ENCODE results near the gene EZR.
"Not testable (repeated sequence)": the region's sequence is repeated elsewhere in the genome, so short reads cannot be mapped to it uniquely, and the experiment has no call there.

EZR gene

DNA sequence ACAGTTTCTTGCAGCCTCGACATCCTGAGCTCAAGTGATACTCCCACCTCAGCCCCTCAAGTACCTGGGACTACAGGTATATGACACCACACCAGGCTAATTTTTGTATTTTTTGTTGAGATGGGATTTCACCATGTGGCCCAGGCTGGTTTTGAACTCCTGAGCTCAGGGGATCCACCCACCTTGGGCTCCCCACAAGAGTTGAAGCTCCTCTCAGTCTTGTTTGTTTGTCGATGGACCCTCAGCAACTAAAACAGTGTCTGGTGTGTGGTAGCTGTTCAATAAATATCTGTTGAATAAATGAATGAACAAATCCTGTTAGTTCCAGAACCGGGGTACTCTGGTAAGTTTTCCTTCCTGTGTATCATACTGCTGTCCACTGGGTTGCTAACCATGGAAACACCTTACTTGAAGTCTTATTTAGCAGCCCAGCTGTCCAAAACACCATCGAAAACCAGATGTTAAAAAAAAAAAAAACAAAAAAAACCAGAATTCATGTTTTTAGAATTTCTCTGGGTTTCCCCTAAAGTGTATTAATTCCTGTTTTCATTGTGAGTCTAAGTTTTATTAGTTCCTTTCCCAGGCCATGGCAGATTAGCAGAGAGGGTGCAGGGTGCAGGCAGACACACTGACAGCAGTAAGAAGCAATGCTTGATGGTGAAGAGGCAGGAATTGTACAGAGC is 7.8 kb upstream of the EZR start:
- 99% methylated on average over 3 of the region's 4 CpGs for WGBS
- Histone ChIP-seq H2AFZ (ENCODE audit: low read depth, low read length) (no peak overlapping the region), H2BK12ac (ENCODE audit: low read length in 2 of 2) (no peak overlapping the region), H2BK5ac (ENCODE audit: low read depth, low read length, poor library complexity, severe bottlenecking) (peak overlapping the region; percentile 25), H3K79me1 (replicated peaks; ENCODE audit: low read length, poor library complexity, severe bottlenecking) (no peaks in the 10 kb centered on the region), H4K8ac (ENCODE audit: low read length) (no peak overlapping the region), H3K9ac (ENCODE audit: low read length) (no peak overlapping the region), H2BK15ac (ENCODE audit: low read depth, poor library complexity, severe bottlenecking) (no peak overlapping the region), H3K4ac (ENCODE audit: low read depth in 1 of 2, low read length in 2 of 2) (no peak overlapping the region), H3K9me3 (ENCODE audit: control insufficient read depth, low read length) (no peaks in the 10 kb centered on the region), H2BK120ac (ENCODE audit: low read depth, low read length) (no peak overlapping the region), H3K27me3 (ENCODE audit: control insufficient read depth in 1 of 2, insufficient read depth in 1 of 2, low read length in 2 of 2) (no peaks in the 10 kb centered on the region), H3K4me2 (ENCODE audit: low read length, poor library complexity, severe bottlenecking) (no peak overlapping the region), H3K4me3 (ENCODE audit: insufficient read depth in 1 of 2, low read depth in 1 of 2, low read length in 2 of 2) (no peak overlapping the region), H3K23ac (ENCODE audit: low read length in 2 of 2) (no peak overlapping the region), H3K27ac (ENCODE audit: low read length, poor library complexity, severe bottlenecking) (no peak overlapping the region), H3K36me3 (ENCODE audit: control insufficient read depth in 1 of 2, insufficient read depth in 2 of 2, low read depth in 1 of 2, low read length in 2 of 2) (no peaks in the 10 kb centered on the region), H3K4me1 (ENCODE audit: control insufficient read depth, insufficient read depth, low read depth, low read length) (no peaks in the 10 kb centered on the region), H3K18ac (ENCODE audit: low read depth in 1 of 2, low read length in 2 of 2) (no peak overlapping the region), H3K14ac (ENCODE audit: low read length in 2 of 2) (no peak overlapping the region), H2AK5ac (ENCODE audit: low read length, severe bottlenecking) (no peak overlapping the region), H4K91ac (ENCODE audit: low read length) (no peak overlapping the region)
- DNase-seq = no peak

DNA sequence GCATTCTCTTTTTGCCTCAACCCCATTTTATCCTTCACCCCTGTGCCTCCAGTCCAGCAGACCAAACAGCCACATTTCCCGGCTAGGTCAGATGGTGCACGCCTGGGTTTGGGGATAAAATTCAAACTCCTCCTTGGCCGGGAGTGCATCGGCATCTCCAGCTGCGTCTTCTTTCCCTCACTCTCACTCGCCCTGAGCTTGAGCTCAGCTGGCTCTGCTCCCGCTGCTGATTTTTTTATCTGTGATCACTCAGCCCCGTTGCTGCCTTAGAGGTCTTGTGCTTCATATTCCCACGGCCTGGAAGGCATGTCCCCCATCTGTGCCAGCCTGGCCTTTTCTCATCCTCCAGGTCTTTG is 6.8 kb upstream of the EZR start:
- no peak overlapping the region for H3K4me2 ChIP-seq (ENCODE audit: low read length, poor library complexity, severe bottlenecking)
- no peak overlapping the region for H3K27ac ChIP-seq (ENCODE audit: low read length, poor library complexity, severe bottlenecking)
- no peak overlapping the region for H3K14ac ChIP-seq (ENCODE audit: low read length in 2 of 2)
- no peak overlapping the region for H3K18ac ChIP-seq (ENCODE audit: low read depth in 1 of 2, low read length in 2 of 2)
- no peak overlapping the region for H2BK120ac ChIP-seq (ENCODE audit: low read depth, low read length)
- no peaks in the 10 kb centered on the region for H3K27me3 ChIP-seq (ENCODE audit: control insufficient read depth in 1 of 2, insufficient read depth in 1 of 2, low read length in 2 of 2)
- no peak overlapping the region for H4K91ac ChIP-seq (ENCODE audit: low read length)
- no peak for DNase-seq
- no peak overlapping the region for H2BK5ac ChIP-seq (ENCODE audit: low read depth, low read length, poor library complexity, severe bottlenecking)
- H2BK15ac ChIP-seq (ENCODE audit: low read depth, poor library complexity, severe bottlenecking) = no peak overlapping the region
- H3K9ac ChIP-seq (ENCODE audit: low read length) = no peak overlapping the region
- H3K36me3 ChIP-seq (ENCODE audit: control insufficient read depth in 1 of 2, insufficient read depth in 2 of 2, low read depth in 1 of 2, low read length in 2 of 2) = no peaks in the 10 kb centered on the region
- H3K4me1 ChIP-seq (ENCODE audit: control insufficient read depth, insufficient read depth, low read depth, low read length) = no peaks in the 10 kb centered on the region
- no peak overlapping the region for H2BK12ac ChIP-seq (ENCODE audit: low read length in 2 of 2)
- no peak overlapping the region for H2AFZ ChIP-seq (ENCODE audit: low read depth, low read length)
- no peaks in the 10 kb centered on the region for H3K9me3 ChIP-seq (ENCODE audit: control insufficient read depth, low read length)
- H3K79me1 ChIP-seq (replicated peaks; ENCODE audit: low read length, poor library complexity, severe bottlenecking) = no peaks in the 10 kb centered on the region
- H2AK5ac ChIP-seq (ENCODE audit: low read length, severe bottlenecking) = no peak overlapping the region
- no peak overlapping the region for H3K4ac ChIP-seq (ENCODE audit: low read depth in 1 of 2, low read length in 2 of 2)
- H3K4me3 ChIP-seq (ENCODE audit: insufficient read depth in 1 of 2, low read depth in 1 of 2, low read length in 2 of 2) = no peak overlapping the region
- 84% methylated on average over 9 of the region's 9 CpGs for WGBS
- H4K8ac ChIP-seq (ENCODE audit: low read length) = no peak overlapping the region
- H3K23ac ChIP-seq (ENCODE audit: low read length in 2 of 2) = no peak overlapping the region

DNA sequence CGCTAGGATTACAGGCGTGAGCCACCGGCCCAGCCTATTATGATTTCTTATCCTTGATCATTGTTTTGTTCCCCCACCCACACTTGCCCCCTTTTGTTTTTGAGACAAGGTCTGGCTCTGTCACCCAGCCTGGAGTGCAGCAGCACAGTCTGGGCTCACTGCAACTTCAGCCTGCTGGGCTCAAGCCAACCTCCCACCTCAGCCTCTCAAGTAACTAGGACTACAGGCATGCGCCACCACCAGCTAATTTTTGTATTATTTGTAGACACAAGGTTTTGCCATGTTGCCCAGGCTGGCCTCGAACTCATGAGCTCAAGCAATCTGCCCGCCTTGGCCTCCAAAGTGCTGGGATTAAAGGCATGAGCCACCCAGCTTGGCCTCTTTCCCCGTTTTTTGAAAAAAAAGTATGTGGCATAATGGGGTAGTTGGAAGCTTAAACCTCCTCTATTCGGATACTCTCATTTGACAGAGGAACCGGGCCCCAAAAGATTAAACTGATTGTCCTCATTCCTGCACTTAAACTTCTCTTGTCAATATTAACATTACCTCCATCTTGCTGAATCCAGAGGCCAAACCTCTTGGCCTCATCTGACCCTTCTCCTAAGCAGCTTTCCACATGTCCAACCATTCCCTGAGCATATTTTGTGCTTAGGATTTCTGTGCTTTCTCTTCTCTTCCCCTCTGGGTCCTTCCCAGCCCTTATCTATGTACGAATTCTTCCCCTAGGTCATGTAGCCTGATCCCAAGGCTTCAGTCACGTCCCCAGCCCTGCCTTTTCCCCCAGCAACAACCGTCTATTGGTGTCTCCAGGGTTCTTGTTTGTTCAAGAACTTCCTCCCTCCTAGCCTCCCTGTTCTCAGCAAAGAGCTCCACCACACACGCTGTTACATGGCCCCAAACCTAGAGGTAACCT is 6.1 kb upstream of the EZR start:
- H2AK5ac ChIP-seq (ENCODE audit: low read length, severe bottlenecking) = no peak overlapping the region
- H3K4me2 ChIP-seq (ENCODE audit: low read length, poor library complexity, severe bottlenecking) = no peak overlapping the region
- no peak overlapping the region for H2BK120ac ChIP-seq (ENCODE audit: low read depth, low read length)
- no peak overlapping the region for H2BK12ac ChIP-seq (ENCODE audit: low read length in 2 of 2)
- no peak overlapping the region for H3K4me3 ChIP-seq (ENCODE audit: insufficient read depth in 1 of 2, low read depth in 1 of 2, low read length in 2 of 2)
- H3K4me1 ChIP-seq (ENCODE audit: control insufficient read depth, insufficient read depth, low read depth, low read length) = peaks cover under 1% of the 10 kb centered on the region
- WGBS = 87% methylated on average over 13 of the region's 13 CpGs
- no peak overlapping the region for H3K9ac ChIP-seq (ENCODE audit: low read length)
- DNase-seq = no peak
- H2BK5ac ChIP-seq (ENCODE audit: low read depth, low read length, poor library complexity, severe bottlenecking) = no peak overlapping the region
- H3K27me3 ChIP-seq (ENCODE audit: control insufficient read depth in 1 of 2, insufficient read depth in 1 of 2, low read length in 2 of 2) = no peaks in the 10 kb centered on the region
- no peak overlapping the region for H3K23ac ChIP-seq (ENCODE audit: low read length in 2 of 2)
- no peaks in the 10 kb centered on the region for H3K79me1 ChIP-seq (replicated peaks; ENCODE audit: low read length, poor library complexity, severe bottlenecking)
- no peak overlapping the region for H3K18ac ChIP-seq (ENCODE audit: low read depth in 1 of 2, low read length in 2 of 2)
- H3K14ac ChIP-seq (ENCODE audit: low read length in 2 of 2) = no peak overlapping the region
- no peaks in the 10 kb centered on the region for H3K9me3 ChIP-seq (ENCODE audit: control insufficient read depth, low read length)
- no peak overlapping the region for H2AFZ ChIP-seq (ENCODE audit: low read depth, low read length)
- H4K8ac ChIP-seq (ENCODE audit: low read length) = no peak overlapping the region
- H3K36me3 ChIP-seq (ENCODE audit: control insufficient read depth in 1 of 2, insufficient read depth in 2 of 2, low read depth in 1 of 2, low read length in 2 of 2) = no peaks in the 10 kb centered on the region
- H2BK15ac ChIP-seq (ENCODE audit: low read depth, poor library complexity, severe bottlenecking) = no peak overlapping the region
- H3K27ac ChIP-seq (ENCODE audit: low read length, poor library complexity, severe bottlenecking) = no peak overlapping the region
- no peak overlapping the region for H4K91ac ChIP-seq (ENCODE audit: low read length)
- no peak overlapping the region for H3K4ac ChIP-seq (ENCODE audit: low read depth in 1 of 2, low read length in 2 of 2)

DNA sequence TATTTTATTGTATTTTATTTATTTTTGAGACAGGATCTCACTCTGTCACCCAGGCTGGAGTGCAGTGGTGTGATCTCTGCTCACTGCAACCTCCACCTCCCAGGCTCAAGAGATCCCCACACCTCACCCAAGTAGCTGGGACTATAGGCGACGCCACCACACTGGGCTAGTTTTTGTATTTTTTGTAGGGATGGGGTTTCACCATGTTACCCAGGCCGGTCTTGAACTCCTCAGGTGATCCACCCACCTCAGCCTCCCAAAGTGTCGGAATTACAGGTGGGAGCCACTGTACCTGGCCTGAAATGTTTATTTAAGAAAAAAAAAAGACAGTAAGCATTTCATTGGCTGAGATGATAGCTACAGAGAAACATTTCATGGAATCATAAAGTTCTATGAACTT is 4.4 kb upstream of the EZR start:
- H3K4me1 ChIP-seq (ENCODE audit: control insufficient read depth, insufficient read depth, low read depth, low read length); H3K9ac ChIP-seq (ENCODE audit: low read length); H2BK5ac ChIP-seq (ENCODE audit: low read depth, low read length, poor library complexity, severe bottlenecking); H2BK120ac ChIP-seq (ENCODE audit: low read depth, low read length); H2BK12ac ChIP-seq (ENCODE audit: low read length in 2 of 2); DNase-seq; H3K4me2 ChIP-seq (ENCODE audit: low read length, poor library complexity, severe bottlenecking); H3K4me3 ChIP-seq (ENCODE audit: insufficient read depth in 1 of 2, low read depth in 1 of 2, low read length in 2 of 2); H3K18ac ChIP-seq (ENCODE audit: low read depth in 1 of 2, low read length in 2 of 2); H3K36me3 ChIP-seq (ENCODE audit: control insufficient read depth in 1 of 2, insufficient read depth in 2 of 2, low read depth in 1 of 2, low read length in 2 of 2); H3K79me1 ChIP-seq (replicated peaks; ENCODE audit: low read length, poor library complexity, severe bottlenecking); H3K14ac ChIP-seq (ENCODE audit: low read length in 2 of 2); H2BK15ac ChIP-seq (ENCODE audit: low read depth, poor library complexity, severe bottlenecking); H3K9me3 ChIP-seq (ENCODE audit: control insufficient read depth, low read length); H2AK5ac ChIP-seq (ENCODE audit: low read length, severe bottlenecking); H2AFZ ChIP-seq (ENCODE audit: low read depth, low read length); H3K4ac ChIP-seq (ENCODE audit: low read depth in 1 of 2, low read length in 2 of 2); H3K23ac ChIP-seq (ENCODE audit: low read length in 2 of 2); H3K27me3 ChIP-seq (ENCODE audit: control insufficient read depth in 1 of 2, insufficient read depth in 1 of 2, low read length in 2 of 2); H3K27ac ChIP-seq (ENCODE audit: low read length, poor library complexity, severe bottlenecking); H4K91ac ChIP-seq (ENCODE audit: low read length); H4K8ac ChIP-seq (ENCODE audit: low read length): not testable (repeated sequence)
- 100% methylated on average over 1 of the region's 4 CpGs for WGBS

Measured in mesenchymal stem cell (in vitro differentiated cells and primary cell).